GM06990 (cell line): ENCODE results near the gene GLYATL3.
"Not testable (repeated sequence)": the region's sequence is repeated elsewhere in the genome, so short reads cannot be mapped to it uniquely, and the experiment has no call there.

ENCODE experiments used
- DNase-seq: peaks from one replicate; pipeline ENCODE4 v3.0.0-alpha.2; 2011; ENCODE audit not compliant: insufficient read length; ENCODE audit errors: extremely low read depth
- H3K27me3 ChIP-seq: replicated peaks from 2 replicates; pipeline ENCODE4 v1.6.0; 2011; ENCODE audit warnings: low read length; ENCODE audit not compliant: control insufficient read depth, insufficient read depth
- H3K36me3 ChIP-seq: 2 replicates; pipeline ENCODE4 v1.5.1; 2011; ENCODE audit warnings: low read length; ENCODE audit not compliant: control insufficient read depth, insufficient read depth
- H3K4me3 ChIP-seq: replicated peaks from 2 replicates; pipeline ENCODE4 v1.5.1; 2011; ENCODE audit warnings: low read depth, mild to moderate bottlenecking, control low read depth, low read length
- TF ChIP-seq, protein P1 (sequence below): IDR thresholded peaks from 2 replicates; pipeline ENCODE4 v1.5.1; 2011; ENCODE audit warnings: low read length, control low read depth, mild to moderate bottlenecking, inconsistent platforms; ENCODE audit not compliant: insufficient read depth, poor library complexity, severe bottlenecking

Gene GLYATL3

DNA sequence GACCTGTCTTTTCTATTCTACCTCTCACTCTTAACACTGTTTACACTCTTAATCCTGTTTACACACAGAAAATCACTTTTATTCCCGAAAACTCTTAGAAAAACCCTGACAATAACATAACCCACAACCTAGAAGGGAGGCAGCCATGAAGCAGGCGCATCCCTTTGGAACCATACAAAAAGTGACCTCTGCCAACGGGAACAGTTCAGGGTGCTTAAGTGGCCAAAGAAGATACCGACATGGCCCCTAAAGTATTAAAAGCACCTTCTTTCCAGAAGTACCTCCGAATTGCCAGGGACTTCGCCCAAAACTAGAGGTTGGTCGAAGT is 37.2 kb upstream of the GLYATL3 start:
- no peak for DNase-seq
- Histone ChIP-seq H3K27me3 (no peaks in the 10 kb centered on the region), H3K36me3 (no peaks in the 10 kb centered on the region), H3K4me3 (peak overlapping the region; percentile 99)
- TF ChIP-seq, protein P1, sequence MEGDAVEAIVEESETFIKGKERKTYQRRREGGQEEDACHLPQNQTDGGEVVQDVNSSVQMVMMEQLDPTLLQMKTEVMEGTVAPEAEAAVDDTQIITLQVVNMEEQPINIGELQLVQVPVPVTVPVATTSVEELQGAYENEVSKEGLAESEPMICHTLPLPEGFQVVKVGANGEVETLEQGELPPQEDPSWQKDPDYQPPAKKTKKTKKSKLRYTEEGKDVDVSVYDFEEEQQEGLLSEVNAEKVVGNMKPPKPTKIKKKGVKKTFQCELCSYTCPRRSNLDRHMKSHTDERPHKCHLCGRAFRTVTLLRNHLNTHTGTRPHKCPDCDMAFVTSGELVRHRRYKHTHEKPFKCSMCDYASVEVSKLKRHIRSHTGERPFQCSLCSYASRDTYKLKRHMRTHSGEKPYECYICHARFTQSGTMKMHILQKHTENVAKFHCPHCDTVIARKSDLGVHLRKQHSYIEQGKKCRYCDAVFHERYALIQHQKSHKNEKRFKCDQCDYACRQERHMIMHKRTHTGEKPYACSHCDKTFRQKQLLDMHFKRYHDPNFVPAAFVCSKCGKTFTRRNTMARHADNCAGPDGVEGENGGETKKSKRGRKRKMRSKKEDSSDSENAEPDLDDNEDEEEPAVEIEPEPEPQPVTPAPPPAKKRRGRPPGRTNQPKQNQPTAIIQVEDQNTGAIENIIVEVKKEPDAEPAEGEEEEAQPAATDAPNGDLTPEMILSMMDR, result no peak

DNA sequence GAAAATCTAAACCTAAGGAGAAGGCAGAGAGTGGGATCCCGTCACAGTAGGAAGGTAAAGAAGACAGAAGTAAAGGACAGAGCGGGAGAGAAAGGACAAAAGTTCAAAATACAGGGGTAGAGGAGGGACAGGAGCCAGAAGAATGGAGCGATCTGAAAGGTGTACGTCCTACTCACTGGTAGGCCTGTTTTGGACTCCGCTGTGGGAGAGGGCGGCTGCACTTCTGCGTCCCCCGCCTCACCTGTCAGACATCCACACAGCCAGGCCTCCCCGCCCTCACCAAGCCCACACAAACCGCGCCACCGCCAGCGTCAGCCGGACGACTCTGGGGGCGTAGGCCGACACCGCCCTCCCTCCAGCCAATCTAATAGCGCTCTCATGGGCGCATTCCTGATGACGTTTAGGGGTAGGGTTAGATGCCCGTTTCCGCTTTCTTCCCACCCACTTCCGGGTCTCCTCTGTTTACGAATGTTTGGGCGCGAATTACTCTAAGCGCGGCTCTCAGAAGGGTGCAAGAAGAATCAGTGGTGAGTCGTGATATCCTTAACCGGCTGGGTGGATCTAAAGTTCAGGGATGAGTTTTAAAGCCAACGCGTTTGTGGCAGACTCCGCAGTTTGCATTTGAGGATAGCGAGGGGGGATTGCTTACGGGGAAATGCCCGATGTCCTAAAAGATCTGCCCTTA is 36.7 kb upstream of the GLYATL3 start, which contains the start of the genes CENPQ and MMUT:
CENPQ (plus strand) TSS at position 444 of the 685 bp plus-strand sequence. CDS start 6,807 bp downstream, outside the sequence.
MMUT (minus strand) TSS at position 327 of the 685 bp plus-strand sequence. CDS start 3,787 bp downstream, outside the sequence.
- H3K4me3 ChIP-seq, result peak within 1 kb of the TSS; percentile 99
- TF ChIP-seq, protein P1, result no peak
- no peaks in the 10 kb centered on the region for H3K36me3 ChIP-seq
- H3K27me3 ChIP-seq, result no peaks in the 10 kb centered on the region
- peak; percentile 89 for DNase-seq

DNA sequence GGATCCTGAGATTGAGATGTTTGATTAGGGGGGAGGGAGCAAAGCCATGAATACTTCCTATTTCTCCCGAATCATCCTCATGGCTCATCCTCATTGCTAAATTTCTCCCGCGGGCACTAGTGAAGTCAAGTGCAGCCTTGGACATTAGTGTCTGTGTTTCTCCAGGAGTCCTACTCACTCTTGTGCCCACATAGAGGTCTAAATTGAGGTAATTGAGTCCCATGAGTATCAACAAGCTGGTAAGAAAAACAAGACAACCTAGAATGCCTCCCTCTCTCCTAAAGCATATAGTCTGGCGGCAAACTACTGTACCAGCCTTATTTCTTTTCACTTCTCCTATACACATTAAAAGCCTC is 36.1 kb upstream of the GLYATL3 start:
- DNase-seq, result no peak
- peak overlapping the region; percentile 99 for H3K4me3 ChIP-seq
- TF ChIP-seq, protein P1, result no peak
- no peaks in the 10 kb centered on the region for H3K27me3 ChIP-seq
- no peaks in the 10 kb centered on the region for H3K36me3 ChIP-seq

DNA sequence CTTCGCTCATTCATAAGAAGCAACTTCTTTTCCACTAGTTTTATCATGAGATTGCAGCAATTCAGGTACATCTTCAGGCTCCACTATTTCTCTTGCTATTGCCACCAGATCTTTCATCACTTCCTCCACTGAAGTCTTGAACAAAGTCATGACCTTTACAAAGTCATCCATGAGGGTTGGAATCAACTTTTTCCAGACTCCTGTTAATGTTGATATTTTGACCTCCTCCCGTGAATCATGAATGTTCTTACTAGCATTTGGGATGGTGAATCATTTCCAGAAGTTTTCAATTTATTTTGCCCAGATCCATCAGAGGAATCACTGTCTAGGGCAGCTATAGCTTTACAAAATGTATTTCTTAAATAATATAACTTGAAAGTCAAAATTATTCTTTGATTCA is 35.0 kb upstream of the GLYATL3 start:
- no peak for DNase-seq
- Histone ChIP-seq H3K4me3 (no peak overlapping the region), H3K27me3 (no peaks in the 10 kb centered on the region), H3K36me3 (no peaks in the 10 kb centered on the region)
- TF ChIP-seq, protein P1, result no peak

DNA sequence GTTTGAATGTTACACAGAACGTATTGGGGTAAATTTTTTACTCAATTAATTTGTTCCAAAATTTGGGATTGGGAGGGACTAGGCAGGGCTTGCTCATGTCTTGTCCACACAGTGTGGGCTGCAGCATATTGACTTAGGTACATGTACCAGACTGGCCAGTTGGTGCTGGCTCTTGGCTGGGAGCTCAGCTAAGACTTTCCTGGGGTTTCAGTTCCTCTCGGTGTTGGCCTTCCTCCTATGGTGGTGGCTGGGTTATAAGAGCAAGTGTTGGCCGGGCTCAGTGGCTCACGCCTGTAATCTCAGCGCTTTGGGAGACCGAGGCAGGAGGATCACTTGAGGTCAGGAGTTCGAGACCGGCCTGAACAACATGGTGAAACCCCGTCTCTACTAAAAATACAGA is 31.7 kb upstream of the GLYATL3 start:
- H3K4me3 ChIP-seq, result no peak overlapping the region
- no peaks in the 10 kb centered on the region for H3K36me3 ChIP-seq
- H3K27me3 ChIP-seq, result no peaks in the 10 kb centered on the region
- TF ChIP-seq, protein P1, result no peak
- no peak for DNase-seq

GRCh38 chr6:49476564-49476963 is 23.2 kb upstream of the GLYATL3 start:
- H3K4me3 ChIP-seq, H3K27me3 ChIP-seq, H3K36me3 ChIP-seq, DNase-seq: not testable (repeated sequence)
